Measurements from ENCODE around the gene FSTL4.

FSTL4 gene

DNA sequence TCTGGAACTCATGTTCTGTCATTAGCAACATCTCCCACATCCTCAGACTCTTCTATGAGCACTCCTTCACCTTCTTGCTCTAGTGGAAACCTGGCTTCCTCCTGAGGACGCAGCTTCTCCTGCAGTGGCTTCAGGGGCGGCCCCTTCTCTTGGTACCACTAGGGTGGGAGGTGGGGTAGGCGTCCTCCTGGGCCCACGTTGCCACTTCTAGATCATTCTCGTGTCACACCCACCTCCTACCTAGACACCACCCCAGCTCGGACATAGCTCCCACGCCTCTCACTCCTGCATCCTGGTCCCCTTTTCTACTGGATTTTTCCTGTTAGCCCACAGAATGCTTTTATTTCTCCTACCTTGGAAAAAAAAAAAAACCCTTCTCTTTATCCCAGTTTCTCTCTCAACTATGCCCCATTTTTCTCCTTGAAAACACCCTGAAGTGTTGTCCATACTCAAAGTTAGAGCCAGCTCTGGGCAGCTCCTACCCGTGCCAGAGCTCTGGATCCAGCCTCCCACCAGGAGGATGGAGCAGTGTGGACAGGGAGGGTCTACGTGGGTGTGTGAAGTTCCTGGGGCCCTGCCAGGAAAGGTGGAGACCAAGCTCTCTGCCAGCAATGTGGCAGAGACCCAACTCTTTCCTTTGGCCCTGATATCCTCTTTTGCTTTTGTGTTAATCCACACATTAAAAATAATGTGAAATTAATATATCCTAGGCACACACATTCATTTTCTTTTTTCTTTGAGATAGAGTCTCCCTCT is 381.3 kb downstream of the FSTL4 start:
- Histone ChIP-seq H4K20me1 (ENCODE audit: insufficient read depth, low read length) (no peaks in the 10 kb centered on the region), H2AFZ (ENCODE audit: low read depth, low read length) (no peak overlapping the region), H3K79me2 (ENCODE audit: insufficient read depth, low read length) (no peaks in the 10 kb centered on the region), H3K36me3 (ENCODE audit: insufficient read depth, low read length) (no peaks in the 10 kb centered on the region), H3K9me3 (ENCODE audit: insufficient read depth, low read length, severe bottlenecking) (no peaks in the 10 kb centered on the region), H3K4me3 (ENCODE audit: low read depth in 1 of 2, low read length in 2 of 2) (no peak overlapping the region), H3K4me2 (ENCODE audit: insufficient read depth, low read length) (no peak overlapping the region), H3K27ac (ENCODE audit: low read length) (no peak overlapping the region), H3K9ac (ENCODE audit: low read depth, low read length) (no peak overlapping the region), H3K4me1 (ENCODE audit: insufficient read depth, low read length) (no peaks in the 10 kb centered on the region), H3K27me3 (ENCODE audit: insufficient read depth, low read length, poor library complexity) (no peaks in the 10 kb centered on the region)
- TF ChIP-seq, protein P1, sequence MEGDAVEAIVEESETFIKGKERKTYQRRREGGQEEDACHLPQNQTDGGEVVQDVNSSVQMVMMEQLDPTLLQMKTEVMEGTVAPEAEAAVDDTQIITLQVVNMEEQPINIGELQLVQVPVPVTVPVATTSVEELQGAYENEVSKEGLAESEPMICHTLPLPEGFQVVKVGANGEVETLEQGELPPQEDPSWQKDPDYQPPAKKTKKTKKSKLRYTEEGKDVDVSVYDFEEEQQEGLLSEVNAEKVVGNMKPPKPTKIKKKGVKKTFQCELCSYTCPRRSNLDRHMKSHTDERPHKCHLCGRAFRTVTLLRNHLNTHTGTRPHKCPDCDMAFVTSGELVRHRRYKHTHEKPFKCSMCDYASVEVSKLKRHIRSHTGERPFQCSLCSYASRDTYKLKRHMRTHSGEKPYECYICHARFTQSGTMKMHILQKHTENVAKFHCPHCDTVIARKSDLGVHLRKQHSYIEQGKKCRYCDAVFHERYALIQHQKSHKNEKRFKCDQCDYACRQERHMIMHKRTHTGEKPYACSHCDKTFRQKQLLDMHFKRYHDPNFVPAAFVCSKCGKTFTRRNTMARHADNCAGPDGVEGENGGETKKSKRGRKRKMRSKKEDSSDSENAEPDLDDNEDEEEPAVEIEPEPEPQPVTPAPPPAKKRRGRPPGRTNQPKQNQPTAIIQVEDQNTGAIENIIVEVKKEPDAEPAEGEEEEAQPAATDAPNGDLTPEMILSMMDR (IDR thresholded peaks at IDR 0.05; ENCODE audit: borderline replicate concordance, extremely low read depth, low read length, poor library complexity, severe bottlenecking) = no peak
- no peak for TF ChIP-seq EZH2 (IDR thresholded peaks at IDR 0.05; ENCODE audit: borderline replicate concordance, low read depth, low read length, severe bottlenecking)
- DNase-seq (no peak), ATAC-seq (ENCODE audit: insufficient read depth, low read depth) (no peak)

GRCh38 chr5:133229931-133230664 is 382.2 kb downstream of the FSTL4 start:
- Histone ChIP-seq H4K20me1 (ENCODE audit: insufficient read depth, low read length) (no peaks in the 10 kb centered on the region), H3K4me2 (ENCODE audit: insufficient read depth, low read length) (no peak overlapping the region), H3K4me3 (ENCODE audit: low read depth in 1 of 2, low read length in 2 of 2) (no peak overlapping the region), H2AFZ (ENCODE audit: low read depth, low read length) (no peak overlapping the region), H3K9ac (ENCODE audit: low read depth, low read length) (no peak overlapping the region), H3K4me1 (ENCODE audit: insufficient read depth, low read length) (no peaks in the 10 kb centered on the region), H3K79me2 (ENCODE audit: insufficient read depth, low read length) (no peaks in the 10 kb centered on the region), H3K9me3 (ENCODE audit: insufficient read depth, low read length, severe bottlenecking) (no peaks in the 10 kb centered on the region), H3K27me3 (ENCODE audit: insufficient read depth, low read length, poor library complexity) (no peaks in the 10 kb centered on the region), H3K36me3 (ENCODE audit: insufficient read depth, low read length) (no peaks in the 10 kb centered on the region), H3K27ac (ENCODE audit: low read length) (no peak overlapping the region)
- TF ChIP-seq, protein P1 (IDR thresholded peaks at IDR 0.05; ENCODE audit: borderline replicate concordance, extremely low read depth, low read length, poor library complexity, severe bottlenecking) = no peak
- TF ChIP-seq EZH2 (IDR thresholded peaks at IDR 0.05; ENCODE audit: borderline replicate concordance, low read depth, low read length, severe bottlenecking) = no peak
- DNase-seq (no peak), ATAC-seq (ENCODE audit: insufficient read depth, low read depth) (no peak)

DNA sequence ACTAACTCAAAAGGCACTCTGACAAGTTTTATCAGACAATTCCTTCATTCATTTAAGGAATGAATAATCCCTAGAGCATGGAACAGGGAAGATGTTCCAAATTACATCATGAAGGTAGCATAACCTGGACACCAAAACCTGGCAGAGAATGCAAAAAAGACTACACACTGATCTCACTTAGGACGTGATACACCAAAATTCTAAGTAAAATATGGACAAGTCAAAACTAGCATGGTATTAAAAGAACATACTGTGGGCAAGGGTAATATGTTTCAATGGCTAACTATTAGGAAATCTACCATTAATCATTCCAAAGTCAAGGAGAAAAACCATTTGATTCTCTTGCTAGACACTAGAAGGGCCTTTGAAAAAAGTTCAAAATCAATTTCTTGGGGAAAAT is 384.0 kb downstream of the FSTL4 start:
- Histone ChIP-seq H3K9ac (ENCODE audit: low read depth, low read length) (no peak overlapping the region), H3K79me2 (ENCODE audit: insufficient read depth, low read length) (no peaks in the 10 kb centered on the region), H3K36me3 (ENCODE audit: insufficient read depth, low read length) (no peaks in the 10 kb centered on the region), H3K4me1 (ENCODE audit: insufficient read depth, low read length) (no peaks in the 10 kb centered on the region), H4K20me1 (ENCODE audit: insufficient read depth, low read length) (no peaks in the 10 kb centered on the region), H3K4me2 (ENCODE audit: insufficient read depth, low read length) (no peak overlapping the region), H3K9me3 (ENCODE audit: insufficient read depth, low read length, severe bottlenecking) (no peaks in the 10 kb centered on the region), H3K4me3 (ENCODE audit: low read depth in 1 of 2, low read length in 2 of 2) (no peak overlapping the region), H3K27ac (ENCODE audit: low read length) (no peak overlapping the region), H3K27me3 (ENCODE audit: insufficient read depth, low read length, poor library complexity) (no peaks in the 10 kb centered on the region), H2AFZ (ENCODE audit: low read depth, low read length) (no peak overlapping the region)
- ATAC-seq (ENCODE audit: insufficient read depth, low read depth) = no peak
- TF ChIP-seq, protein P1 (IDR thresholded peaks at IDR 0.05; ENCODE audit: borderline replicate concordance, extremely low read depth, low read length, poor library complexity, severe bottlenecking) = no peak
- TF ChIP-seq EZH2 (IDR thresholded peaks at IDR 0.05; ENCODE audit: borderline replicate concordance, low read depth, low read length, severe bottlenecking) = no peak
- no peak for DNase-seq
